Breast epithelium (tissue), 3 donors: ENCODE measurements around the gene ISG20L2.
"Not testable (repeated sequence)": the region's sequence is repeated elsewhere in the genome, so short reads cannot be mapped to it uniquely, and the experiment has no call there.

Source experiments
- CTCF ChIP-seq, 3 donors: fragments of 450-650 bp; IDR thresholded peaks; one replicate each; pipeline ENCODE4 v1.5.1; 2016 to 2017; ENCODE audit warnings: antibody characterized with exemption in 3 of 3, mild to moderate bottlenecking in 3 of 3, moderate library complexity in 3 of 3
- POLR2A ChIP-seq: fragments of 450-650 bp; IDR thresholded peaks from one replicate; pipeline ENCODE4 v1.6.1; 2016; ENCODE audit warnings: antibody characterized with exemption, mild to moderate bottlenecking, moderate library complexity

- not testable (repeated sequence) for TF ChIP-seq POLR2A; CTCF (IDR thresholded peaks at IDR 0.05)
These were observed 29.1 kb upstream of the ISG20L2 start for GRCh38 chr1:156757572-156758253.
